HEK293 (cell line): ENCODE data around the gene SLC6A11.

Experiments
- HOXD13 ChIP-seq: sonication (generic); formaldehyde crosslinking; IDR thresholded peaks from 2 replicates; pipeline ENCODE4 v1.8.0; 2022; ENCODE audit warnings: missing genetic modification reagents, borderline replicate concordance
- KLF16 ChIP-seq: fragments of 450-650 bp; formaldehyde crosslinking; IDR thresholded peaks from 2 replicates; pipeline ENCODE4 v1.5.1; 2017; ENCODE audit warnings: missing biosample characterization, missing genetic modification characterization
- ZBTB1 ChIP-seq: fragments of 450-650 bp; formaldehyde crosslinking; IDR thresholded peaks from 2 replicates; pipeline ENCODE4 v1.5.1; 2016; ENCODE audit warnings: missing biosample characterization, missing genetic modification characterization
- ZBTB21 ChIP-seq: fragments of 450-650 bp; formaldehyde crosslinking; IDR thresholded peaks from 2 replicates; pipeline ENCODE4 v1.5.1; 2017; ENCODE audit warnings: missing biosample characterization, missing genetic modification characterization
- ZBTB8A ChIP-seq: fragments of 450-650 bp; formaldehyde crosslinking; IDR thresholded peaks from 2 replicates; pipeline ENCODE4 v1.5.1; 2016; ENCODE audit warnings: missing biosample characterization, missing genetic modification characterization
- ZEB2 ChIP-seq: fragments of 450-650 bp; formaldehyde crosslinking; IDR thresholded peaks from 2 replicates; pipeline ENCODE4 v1.5.1; 2016; ENCODE audit warnings: missing biosample characterization, missing genetic modification characterization
- ZNF223 ChIP-seq: fragments of 450-650 bp; formaldehyde crosslinking; IDR thresholded peaks from 2 replicates; pipeline ENCODE4 v1.5.1; 2016; ENCODE audit warnings: missing biosample characterization, missing genetic modification characterization
- ZNF24 ChIP-seq: fragments of 450-650 bp; formaldehyde crosslinking; IDR thresholded peaks from 2 replicates; pipeline ENCODE4 v1.5.1; 2016; ENCODE audit warnings: missing biosample characterization, missing genetic modification characterization
- ZNF416 ChIP-seq: fragments of 450-650 bp; formaldehyde crosslinking; IDR thresholded peaks from 2 replicates; pipeline ENCODE4 v1.5.1; 2016; ENCODE audit warnings: missing biosample characterization, missing genetic modification characterization
- ZNF426 ChIP-seq: fragments of 450-650 bp; formaldehyde crosslinking; IDR thresholded peaks from 2 replicates; pipeline ENCODE4 v1.5.1; 2017; ENCODE audit warnings: missing biosample characterization, missing genetic modification characterization, mild to moderate bottlenecking, inconsistent platforms, moderate library complexity
- ZNF560 ChIP-seq: fragments of 450-650 bp; formaldehyde crosslinking; IDR thresholded peaks from 2 replicates; pipeline ENCODE4 v1.5.1; 2017; ENCODE audit warnings: missing biosample characterization, missing genetic modification characterization, borderline replicate concordance
- ZNF843 ChIP-seq: fragments of 450-650 bp; formaldehyde crosslinking; IDR thresholded peaks from 2 replicates; pipeline ENCODE4 v1.5.1; 2016; ENCODE audit warnings: missing biosample characterization, missing genetic modification characterization
- TF ChIP-seq, protein P1 (sequence below): fragments of 450-650 bp; formaldehyde crosslinking; IDR thresholded peaks from 2 replicates; pipeline ENCODE4 v1.5.1; 2016; ENCODE audit warnings: missing biosample characterization, missing genetic modification characterization

GRCh38 chr3:10845839-10846656 is 30.0 kb downstream of the SLC6A11 start:
- no peak for TF ChIP-seq ZEB2 (tag by site-specific recombination)
- TF ChIP-seq KLF16 (tag by site-specific recombination), result no peak
- TF ChIP-seq, protein P1, sequence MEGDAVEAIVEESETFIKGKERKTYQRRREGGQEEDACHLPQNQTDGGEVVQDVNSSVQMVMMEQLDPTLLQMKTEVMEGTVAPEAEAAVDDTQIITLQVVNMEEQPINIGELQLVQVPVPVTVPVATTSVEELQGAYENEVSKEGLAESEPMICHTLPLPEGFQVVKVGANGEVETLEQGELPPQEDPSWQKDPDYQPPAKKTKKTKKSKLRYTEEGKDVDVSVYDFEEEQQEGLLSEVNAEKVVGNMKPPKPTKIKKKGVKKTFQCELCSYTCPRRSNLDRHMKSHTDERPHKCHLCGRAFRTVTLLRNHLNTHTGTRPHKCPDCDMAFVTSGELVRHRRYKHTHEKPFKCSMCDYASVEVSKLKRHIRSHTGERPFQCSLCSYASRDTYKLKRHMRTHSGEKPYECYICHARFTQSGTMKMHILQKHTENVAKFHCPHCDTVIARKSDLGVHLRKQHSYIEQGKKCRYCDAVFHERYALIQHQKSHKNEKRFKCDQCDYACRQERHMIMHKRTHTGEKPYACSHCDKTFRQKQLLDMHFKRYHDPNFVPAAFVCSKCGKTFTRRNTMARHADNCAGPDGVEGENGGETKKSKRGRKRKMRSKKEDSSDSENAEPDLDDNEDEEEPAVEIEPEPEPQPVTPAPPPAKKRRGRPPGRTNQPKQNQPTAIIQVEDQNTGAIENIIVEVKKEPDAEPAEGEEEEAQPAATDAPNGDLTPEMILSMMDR (tag by site-specific recombination), result no peak
- no peak for TF ChIP-seq HOXD13
- no peak for TF ChIP-seq ZBTB8A
- TF ChIP-seq ZBTB1 (tag by site-specific recombination), result no peak
- TF ChIP-seq ZNF426 (tag by site-specific recombination), result no peak
- TF ChIP-seq ZNF24 (tag by site-specific recombination), result no peak
- no peak for TF ChIP-seq ZBTB21 (tag by site-specific recombination)
- no peak for TF ChIP-seq ZNF560 (tag by site-specific recombination)
- TF ChIP-seq ZNF223, result no peak
- no peak for TF ChIP-seq ZNF843 (tag by site-specific recombination)
- no peak for TF ChIP-seq ZNF416 (tag by site-specific recombination)
